ENCODE measurements around the gene KCTD3.
A peak's percentile ranks its signal among the peaks of the same experiment; 100 is the strongest.

KCTD3 gene

DNA sequence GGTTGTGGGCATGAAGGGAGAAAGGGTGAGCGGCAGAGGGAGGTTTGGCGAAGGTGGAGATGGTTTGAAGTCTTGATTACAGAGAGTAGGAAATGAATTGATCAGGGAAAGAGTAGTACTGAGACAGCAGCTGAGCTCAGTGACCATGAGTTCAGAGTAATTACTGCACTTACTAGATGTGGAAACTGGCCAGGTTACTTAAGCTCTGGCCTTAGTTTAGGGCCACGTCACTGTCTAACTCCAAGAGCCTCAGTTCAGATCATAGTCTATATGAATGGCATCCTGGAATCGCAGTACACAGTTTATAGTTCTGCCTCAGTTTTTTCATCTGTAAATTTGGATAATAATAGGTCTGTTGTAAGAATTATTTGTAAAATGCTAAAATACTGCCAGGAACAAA is 78.1 kb downstream of the KCTD3 start:
- Mint-ChIP-seq H3K27ac (no peak overlapping the region), H3K36me3 (ENCODE audit: low read depth) (no peaks in the 10 kb centered on the region), H3K9me3 (no peaks in the 10 kb centered on the region), H3K27me3 (no peaks in the 10 kb centered on the region), H3K4me1 (no peaks in the 10 kb centered on the region), H3K4me3 (no peak overlapping the region)
- ATAC-seq (no peak), DNase-seq (no peak)

DNA sequence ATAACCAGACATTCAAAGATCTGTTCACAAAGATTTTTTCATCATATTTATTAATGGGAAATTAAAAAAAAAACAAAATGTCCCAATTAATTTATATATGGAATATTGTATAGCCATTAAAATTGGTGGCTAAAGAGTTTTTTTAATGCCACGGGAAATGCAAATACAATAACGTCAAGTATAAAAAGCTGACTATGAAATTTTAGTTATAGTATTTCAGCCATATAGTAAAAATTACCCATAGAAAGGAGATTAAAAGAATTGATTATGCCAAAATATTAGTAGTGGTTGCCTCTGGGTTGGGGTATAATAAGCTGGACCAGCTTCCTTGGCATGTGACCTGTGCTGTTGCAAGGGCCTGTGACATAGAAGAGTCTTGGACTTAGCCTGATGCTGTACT is 78.8 kb downstream of the KCTD3 start:
- no peaks in the 10 kb centered on the region for H3K4me1 Mint-ChIP-seq
- no peaks in the 10 kb centered on the region for H3K27me3 Mint-ChIP-seq
- no peak overlapping the region for H3K27ac Mint-ChIP-seq
- no peaks in the 10 kb centered on the region for H3K9me3 Mint-ChIP-seq
- H3K36me3 Mint-ChIP-seq (ENCODE audit: low read depth): no peaks in the 10 kb centered on the region
- no peak for DNase-seq
- H3K4me3 Mint-ChIP-seq: no peak overlapping the region
- no peak for ATAC-seq

DNA sequence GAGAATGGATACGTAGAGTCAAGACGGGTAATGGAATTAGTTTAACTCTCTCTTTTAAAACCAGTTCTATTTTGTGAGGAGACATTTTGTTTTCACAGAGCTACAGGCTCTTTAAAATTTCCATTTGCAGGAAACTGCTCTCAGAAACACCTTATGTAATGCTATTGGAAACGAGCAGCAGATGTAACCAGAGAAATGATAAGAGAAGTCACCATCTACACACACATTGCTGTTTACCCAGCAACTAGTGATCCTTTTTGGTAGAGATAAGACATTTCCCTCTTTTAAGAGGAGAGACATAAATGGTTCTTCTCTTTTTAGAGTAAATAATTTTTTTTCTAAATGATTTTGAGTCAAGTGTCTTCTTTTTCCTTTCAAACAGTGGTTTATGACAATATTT is 80.6 kb downstream of the KCTD3 start:
- Mint-ChIP-seq H3K36me3 (ENCODE audit: low read depth) (no peaks in the 10 kb centered on the region), H3K4me3 (no peak overlapping the region), H3K9me3 (no peaks in the 10 kb centered on the region), H3K27me3 (no peaks in the 10 kb centered on the region), H3K27ac (no peak overlapping the region), H3K4me1 (no peaks in the 10 kb centered on the region)
- no peak for DNase-seq
- ATAC-seq: no peak

DNA sequence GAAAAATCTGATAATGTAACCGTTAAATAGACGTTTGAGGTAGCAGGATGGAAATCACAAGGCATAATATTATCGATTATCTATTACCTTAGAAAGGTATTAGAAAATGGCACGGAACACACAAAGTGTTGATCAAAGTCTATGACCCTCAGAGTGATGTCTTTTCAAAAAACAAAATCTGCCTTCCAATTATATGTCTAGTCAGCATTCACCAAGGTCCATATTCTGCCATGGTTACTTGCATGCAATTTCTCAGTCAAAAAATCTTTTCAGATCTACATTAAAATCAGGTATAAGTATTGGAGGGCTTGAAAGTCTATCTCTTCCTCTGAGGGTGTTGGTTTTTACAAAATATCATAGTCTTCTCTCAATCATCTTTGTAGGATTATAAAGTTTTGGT is 81.9 kb downstream of the KCTD3 start:
- Mint-ChIP-seq H3K9me3 (no peaks in the 10 kb centered on the region), H3K27me3 (no peaks in the 10 kb centered on the region), H3K4me1 (no peaks in the 10 kb centered on the region), H3K36me3 (ENCODE audit: low read depth) (no peaks in the 10 kb centered on the region), H3K27ac (no peak overlapping the region), H3K4me3 (no peak overlapping the region)
- no peak for DNase-seq
- no peak for ATAC-seq

DNA sequence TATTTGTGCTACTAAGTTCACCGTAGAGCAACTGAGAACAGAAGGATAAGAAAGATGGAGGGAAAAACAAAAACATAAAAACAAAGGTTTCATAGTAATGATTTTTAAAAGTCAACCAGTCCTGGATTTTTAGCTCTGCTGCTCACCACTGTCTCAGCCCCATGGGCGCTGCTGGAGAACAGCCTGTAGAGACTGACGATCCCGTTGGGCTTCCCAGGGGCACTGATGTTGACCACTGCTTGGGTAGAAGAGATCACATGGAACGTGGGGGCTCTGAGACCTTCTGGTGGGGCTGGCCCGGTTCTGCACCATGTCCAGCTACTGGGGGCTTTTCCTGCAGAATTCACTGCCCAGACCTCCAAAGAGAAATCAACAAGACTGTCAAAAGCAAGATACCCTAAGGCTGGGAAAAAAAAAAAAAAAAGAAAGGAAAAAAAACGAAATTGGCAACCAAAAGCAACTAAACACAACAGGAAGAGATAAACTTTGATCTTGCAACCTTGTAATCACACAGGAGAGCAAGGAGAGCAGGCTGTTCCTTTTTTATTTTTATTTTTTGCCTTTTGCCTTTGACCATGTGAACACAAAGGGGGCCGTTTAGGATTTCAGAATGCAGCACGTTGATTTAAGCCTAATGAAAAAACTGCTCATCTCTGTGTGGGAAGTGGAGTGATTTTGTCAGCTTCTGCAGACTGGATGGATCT is 83.5 kb downstream of the KCTD3 start:
- H3K4me3 Mint-ChIP-seq: no peak overlapping the region
- no peaks in the 10 kb centered on the region for H3K9me3 Mint-ChIP-seq
- no peaks in the 10 kb centered on the region for H3K27me3 Mint-ChIP-seq
- no peak for ATAC-seq
- no peaks in the 10 kb centered on the region for H3K36me3 Mint-ChIP-seq (ENCODE audit: low read depth)
- DNase-seq: no peak
- H3K4me1 Mint-ChIP-seq: no peaks in the 10 kb centered on the region
- H3K27ac Mint-ChIP-seq: no peak overlapping the region

DNA sequence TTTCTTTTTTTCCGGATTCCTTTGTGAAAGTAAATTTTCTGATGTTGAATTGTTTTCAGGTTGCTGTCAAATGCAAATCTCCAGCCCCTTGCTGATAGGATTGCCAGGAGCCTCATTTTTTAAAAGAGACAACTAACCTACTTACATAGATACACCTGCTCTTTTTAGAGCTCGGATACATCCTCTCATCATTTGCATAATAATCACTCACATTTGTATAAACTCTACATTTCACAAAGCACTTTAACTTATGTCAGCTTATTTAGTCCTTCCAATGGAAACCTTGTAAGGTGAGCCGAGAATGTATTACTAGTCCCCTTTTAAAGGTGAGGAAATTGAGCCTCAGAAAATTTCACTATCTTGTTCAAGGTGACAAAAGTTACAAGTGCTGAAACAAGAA is 84.8 kb downstream of the KCTD3 start:
- no peak for DNase-seq
- Mint-ChIP-seq H3K4me3 (no peak overlapping the region), H3K9me3 (no peaks in the 10 kb centered on the region), H3K36me3 (ENCODE audit: low read depth) (no peaks in the 10 kb centered on the region), H3K27ac (no peak overlapping the region), H3K4me1 (no peaks in the 10 kb centered on the region), H3K27me3 (no peaks in the 10 kb centered on the region)
- no peak for ATAC-seq

DNA sequence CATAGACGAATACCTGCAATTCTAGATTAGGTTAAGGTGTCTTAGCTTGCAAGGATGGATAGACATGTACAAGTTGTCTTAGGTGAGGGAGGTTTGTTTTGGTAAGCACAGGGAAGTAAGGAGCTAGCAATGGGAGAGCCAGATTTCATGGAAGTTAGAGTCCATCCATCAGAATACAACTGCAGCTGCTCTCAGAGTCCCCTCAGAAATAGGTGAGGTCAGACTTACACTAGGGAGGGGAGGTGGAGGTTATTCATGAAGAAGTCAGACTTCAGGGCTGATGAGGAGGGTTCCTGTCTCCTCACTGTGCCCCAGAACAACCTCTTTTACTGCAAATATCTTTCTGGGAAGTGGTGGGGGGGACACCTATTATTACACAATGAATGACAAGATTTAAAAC is 85.3 kb downstream of the KCTD3 start:
- DNase-seq (no peak), ATAC-seq (no peak)
- Mint-ChIP-seq H3K4me1 (no peaks in the 10 kb centered on the region), H3K4me3 (no peak overlapping the region), H3K36me3 (ENCODE audit: low read depth) (no peaks in the 10 kb centered on the region), H3K27me3 (no peaks in the 10 kb centered on the region), H3K27ac (no peak overlapping the region), H3K9me3 (no peaks in the 10 kb centered on the region)

DNA sequence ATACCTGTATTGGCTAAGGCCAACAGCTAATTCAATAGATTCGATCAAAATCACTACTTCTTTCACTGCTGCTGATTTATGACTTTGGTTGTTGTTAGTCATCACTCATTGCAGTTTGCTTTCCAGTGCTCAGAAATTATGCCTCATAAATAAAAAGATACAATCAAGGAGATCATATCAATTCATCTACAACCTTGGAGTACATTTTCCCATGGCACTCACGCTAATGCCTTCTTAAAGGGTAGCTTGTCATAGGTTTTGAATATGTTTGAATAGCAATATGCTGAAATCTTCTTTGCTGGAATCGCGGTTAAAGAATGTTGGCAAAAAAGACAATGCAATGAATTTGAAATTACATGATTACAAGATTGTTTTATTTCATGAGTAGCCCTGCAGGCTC is 89.9 kb downstream of the KCTD3 start:
- ATAC-seq: no peak
- peaks cover 4% of the 10 kb centered on the region for H3K27me3 Mint-ChIP-seq
- H3K4me3 Mint-ChIP-seq: no peak overlapping the region
- no peaks in the 10 kb centered on the region for H3K36me3 Mint-ChIP-seq (ENCODE audit: low read depth)
- peaks cover 5% of the 10 kb centered on the region for H3K9me3 Mint-ChIP-seq
- no peaks in the 10 kb centered on the region for H3K4me1 Mint-ChIP-seq
- DNase-seq: no peak
- H3K27ac Mint-ChIP-seq: no peak overlapping the region

DNA sequence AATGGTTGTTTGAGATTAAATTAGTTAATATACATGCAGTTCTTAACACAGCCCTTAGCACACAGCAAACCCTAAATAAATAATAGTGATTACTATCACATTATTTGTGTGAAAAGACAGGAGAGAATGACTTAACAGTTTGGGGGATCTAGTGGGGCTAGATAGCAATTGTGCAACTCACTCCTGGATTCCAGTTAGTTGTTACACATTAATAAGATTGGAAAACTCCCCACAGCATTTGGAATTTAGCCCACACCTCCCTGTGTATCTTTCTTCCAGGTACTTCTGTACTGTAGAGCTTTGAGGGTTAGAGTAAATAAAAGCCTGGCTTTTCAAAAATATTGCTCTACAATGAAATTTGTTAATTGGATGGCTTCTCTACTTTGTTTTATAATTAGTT is 93.2 kb downstream of the KCTD3 start:
- H3K9me3 Mint-ChIP-seq: peaks cover 5% of the 10 kb centered on the region
- DNase-seq (no peak), ATAC-seq (no peak)
- H3K27me3 Mint-ChIP-seq: peaks cover 4% of the 10 kb centered on the region
- H3K4me1 Mint-ChIP-seq: no peaks in the 10 kb centered on the region
- no peaks in the 10 kb centered on the region for H3K36me3 Mint-ChIP-seq (ENCODE audit: low read depth)
- H3K4me3 Mint-ChIP-seq: no peak overlapping the region
- H3K27ac Mint-ChIP-seq: no peak overlapping the region

DNA sequence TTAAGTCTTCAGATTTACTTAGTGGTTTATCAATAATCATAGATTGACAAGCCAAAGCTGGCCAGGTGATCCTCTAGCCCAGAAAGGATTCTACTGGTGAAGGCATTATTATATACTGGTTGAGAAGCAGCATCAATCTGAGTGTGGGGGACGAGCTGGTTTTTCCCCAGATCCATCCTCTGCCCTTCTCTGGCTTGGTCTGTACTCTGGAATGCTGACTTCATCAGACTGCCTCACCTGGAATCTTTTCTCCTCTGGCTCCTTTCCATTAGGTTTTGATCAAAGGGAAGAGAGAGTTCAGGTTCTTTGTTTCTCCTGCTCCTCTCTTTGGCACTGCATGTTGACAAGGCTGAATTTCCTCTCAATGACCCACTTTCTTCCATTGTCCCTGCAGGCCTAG is 93.9 kb downstream of the KCTD3 start:
- H3K36me3 Mint-ChIP-seq (ENCODE audit: low read depth): no peaks in the 10 kb centered on the region
- no peak overlapping the region for H3K27ac Mint-ChIP-seq
- H3K27me3 Mint-ChIP-seq: peaks cover 4% of the 10 kb centered on the region
- H3K9me3 Mint-ChIP-seq: peaks cover 5% of the 10 kb centered on the region
- no peaks in the 10 kb centered on the region for H3K4me1 Mint-ChIP-seq
- DNase-seq (no peak), ATAC-seq (no peak)
- H3K4me3 Mint-ChIP-seq: no peak overlapping the region

DNA sequence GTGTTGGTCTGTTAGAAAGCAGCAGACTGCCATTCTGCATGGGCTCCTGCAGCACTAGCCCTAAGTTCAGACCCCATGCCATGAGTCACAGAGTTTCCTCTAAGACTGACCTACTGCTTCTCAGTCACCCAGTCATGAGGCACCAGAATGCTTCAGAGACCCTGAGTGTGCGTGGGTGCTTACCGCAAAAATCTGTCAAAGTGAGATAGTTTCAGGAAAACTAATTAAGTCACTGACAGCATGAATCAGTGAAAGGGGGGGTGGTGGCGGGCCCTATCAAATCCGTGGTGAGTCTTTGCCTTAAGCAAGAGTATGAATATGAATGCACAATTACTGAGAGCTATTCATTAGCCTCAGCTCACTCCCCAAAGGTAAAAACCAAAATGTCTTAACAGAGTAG is 98.1 kb downstream of the KCTD3 start:
- peak; percentile 54 for ATAC-seq
- H3K27me3 Mint-ChIP-seq: no peaks in the 10 kb centered on the region
- H3K36me3 Mint-ChIP-seq (ENCODE audit: low read depth): no peaks in the 10 kb centered on the region
- H3K9me3 Mint-ChIP-seq: no peaks in the 10 kb centered on the region
- no peak overlapping the region for H3K27ac Mint-ChIP-seq
- no peaks in the 10 kb centered on the region for H3K4me1 Mint-ChIP-seq
- no peak for DNase-seq
- H3K4me3 Mint-ChIP-seq: no peak overlapping the region

DNA sequence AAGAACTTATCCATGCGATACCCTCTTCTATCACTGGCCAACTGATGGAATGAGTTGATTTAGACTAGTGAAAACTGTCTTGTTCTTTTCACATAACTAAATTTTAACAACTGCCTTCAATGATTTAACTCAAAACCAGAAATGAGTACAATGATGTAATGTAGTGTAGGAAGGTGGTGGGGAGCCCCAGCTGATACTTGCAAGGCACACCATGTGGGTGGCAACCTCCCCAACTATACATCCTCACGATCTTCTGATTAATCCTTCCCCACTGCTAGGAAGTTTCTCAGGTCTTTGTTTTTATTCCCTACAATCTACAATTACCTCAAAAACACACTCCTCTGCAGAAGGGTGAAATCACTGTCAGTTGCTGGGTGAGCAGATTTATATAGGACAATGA is 100.7 kb downstream of the KCTD3 start:
- Mint-ChIP-seq H3K27ac (no peak overlapping the region), H3K4me1 (no peaks in the 10 kb centered on the region), H3K4me3 (no peak overlapping the region), H3K36me3 (ENCODE audit: low read depth) (no peaks in the 10 kb centered on the region), H3K9me3 (no peaks in the 10 kb centered on the region), H3K27me3 (peaks cover 2% of the 10 kb centered on the region)
- DNase-seq: no peak
- no peak for ATAC-seq

DNA sequence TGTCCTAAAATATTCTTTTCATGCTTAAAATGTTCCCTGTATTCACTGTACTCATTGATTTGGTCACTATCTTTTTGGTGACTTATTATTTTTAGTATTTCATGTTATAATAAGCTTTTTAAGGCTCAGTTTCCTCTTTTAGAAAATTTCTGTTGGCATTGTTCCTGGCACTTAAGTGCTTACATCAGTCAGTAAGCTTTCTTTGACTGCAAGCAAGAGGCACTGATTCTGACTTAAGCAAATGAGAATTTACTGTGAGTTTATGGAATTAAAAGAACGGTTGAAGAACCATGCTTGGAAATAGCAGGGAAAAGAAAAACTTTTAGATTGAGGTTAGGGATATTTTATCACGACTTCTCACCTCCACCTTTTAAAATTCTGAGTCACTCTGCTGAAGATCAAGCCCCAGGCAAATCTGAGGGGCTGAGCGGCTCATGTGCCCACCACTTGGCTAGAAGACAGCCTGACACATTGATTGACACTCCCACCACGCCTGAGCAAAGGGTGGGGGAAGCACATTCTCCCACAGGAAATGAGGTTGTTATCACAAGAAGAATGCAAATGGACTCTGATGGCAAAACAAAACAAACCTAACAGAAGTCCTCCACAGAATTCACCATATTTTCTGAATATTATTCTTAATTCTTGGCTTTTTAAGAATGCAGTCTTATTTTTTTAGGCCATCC is 102.8 kb downstream of the KCTD3 start:
- no peak for ATAC-seq
- Mint-ChIP-seq H3K4me3 (no peak overlapping the region), H3K27me3 (peaks cover 2% of the 10 kb centered on the region), H3K27ac (no peak overlapping the region), H3K9me3 (no peaks in the 10 kb centered on the region), H3K4me1 (no peaks in the 10 kb centered on the region), H3K36me3 (ENCODE audit: low read depth) (no peaks in the 10 kb centered on the region)
- no peak for DNase-seq
